Hepatocyte (in vitro differentiated cells): ENCODE data around the gene FEZ2. TPM values are rescaled to one million over a fixed set of nuclear protein-coding genes. Genes with fewer than 3 reads are reported as not detected.
A peak's percentile ranks its signal among the peaks of the same experiment; 100 is the strongest.

ENCODE experiments used
- DNase-seq: peaks from one replicate; pipeline ENCODE4 v3.0.0-alpha.2; 2016; ENCODE audit warnings: low spot score
- H2AFZ ChIP-seq: fragments of 200-600 bp; sonication (generic); 2 replicates; pipeline ENCODE4 v1.6.0; 2016; ENCODE audit warnings: antibody characterized with exemption, mild to moderate bottlenecking
- H3K27ac ChIP-seq: fragments of 200-600 bp; sonication (generic); 2 replicates; pipeline ENCODE4 v1.5.1; 2016; ENCODE audit warnings: mild to moderate bottlenecking
- H3K27me3 ChIP-seq: fragments of 200-600 bp; sonication (generic); 2 replicates; pipeline ENCODE4 v1.6.1; 2016
- H3K36me3 ChIP-seq: fragments of 200-600 bp; sonication (generic); replicated peaks from 2 replicates; pipeline ENCODE4 v1.5.1; 2016; ENCODE audit warnings: low read depth; ENCODE audit not compliant: insufficient read depth
- H3K4me1 ChIP-seq: fragments of 200-600 bp; sonication (generic); 2 replicates; pipeline ENCODE4 v1.5.1; 2016; ENCODE audit warnings: mild to moderate bottlenecking, moderate library complexity; ENCODE audit not compliant: insufficient read depth
- H3K4me2 ChIP-seq: fragments of 200-600 bp; sonication (generic); 2 replicates; pipeline ENCODE4 v1.6.0; 2016
- H3K4me3 ChIP-seq: fragments of 200-600 bp; sonication (generic); 2 replicates; pipeline ENCODE4 v1.5.1; 2016; ENCODE audit warnings: mild to moderate bottlenecking
- H3K79me2 ChIP-seq: fragments of 200-600 bp; sonication (generic); 2 replicates; pipeline ENCODE4 v1.6.0; 2017; ENCODE audit warnings: mild to moderate bottlenecking
- H3K9me2 ChIP-seq: fragments of 200-600 bp; sonication (generic); replicated peaks from 2 replicates; pipeline ENCODE4 v1.6.0; 2017; ENCODE audit warnings: mild to moderate bottlenecking; ENCODE audit not compliant: insufficient read depth
- H3K9me3 ChIP-seq: fragments of 200-600 bp; sonication (generic); 2 replicates; pipeline ENCODE4 v1.5.1; 2016; ENCODE audit warnings: low read depth, mild to moderate bottlenecking
- H4K20me1 ChIP-seq: fragments of 200-600 bp; sonication (generic); 2 replicates; pipeline ENCODE4 v1.6.0; 2016; ENCODE audit warnings: mild to moderate bottlenecking; ENCODE audit not compliant: insufficient read depth, poor library complexity, severe bottlenecking
- CTCF ChIP-seq: fragments of 200-600 bp; sonication (generic); IDR thresholded peaks from 2 replicates; pipeline ENCODE4 v1.5.1; 2016; ENCODE audit warnings: antibody characterized with exemption, mild to moderate bottlenecking; ENCODE audit not compliant: poor library complexity
- EZH2 ChIP-seq: fragments of 200-600 bp; sonication (generic); IDR thresholded peaks from 2 replicates; pipeline ENCODE4 v1.6.1; 2016; ENCODE audit warnings: antibody characterized with exemption, mild to moderate bottlenecking, borderline replicate concordance
- EZH2phosphoT487 ChIP-seq: fragments of 200-600 bp; sonication (generic); IDR thresholded peaks from one replicate; pipeline ENCODE4 v1.6.1; 2018; ENCODE audit warnings: antibody characterized with exemption, mild to moderate bottlenecking, low read depth, moderate library complexity; ENCODE audit not compliant: unreplicated experiment, severe bottlenecking
- WGBS: methylation state at CpG from one replicate; pipeline ENCODE4 v1.1.6; 2016; ENCODE audit warnings: low lambda C conversion rate; ENCODE audit errors: missing lambda C conversion rate; 5-methylcytosine and 5-hydroxymethylcytosine counted together
- polyA plus RNA-seq: library from polyadenylated mRNA; unstranded; fragments of >200 nt; fragmentation: Nextera tagmentation; extraction: Ambion mirVana; gene quantifications from 2 replicates; pipeline ENCODE4 v1.2.1, GENCODE V29; 2016
- total RNA-seq: library from RNA; depleted of rRNA; stranded (reverse); fragments of >200 nt; gene quantifications from 2 replicates; pipeline ENCODE4 v1.2.3, GENCODE V29; 2014

The FEZ2 gene
- total and polyA plus RNA-seq, 2 experiments from 2014 or later: 14.5 to 45.2 TPM

DNA sequence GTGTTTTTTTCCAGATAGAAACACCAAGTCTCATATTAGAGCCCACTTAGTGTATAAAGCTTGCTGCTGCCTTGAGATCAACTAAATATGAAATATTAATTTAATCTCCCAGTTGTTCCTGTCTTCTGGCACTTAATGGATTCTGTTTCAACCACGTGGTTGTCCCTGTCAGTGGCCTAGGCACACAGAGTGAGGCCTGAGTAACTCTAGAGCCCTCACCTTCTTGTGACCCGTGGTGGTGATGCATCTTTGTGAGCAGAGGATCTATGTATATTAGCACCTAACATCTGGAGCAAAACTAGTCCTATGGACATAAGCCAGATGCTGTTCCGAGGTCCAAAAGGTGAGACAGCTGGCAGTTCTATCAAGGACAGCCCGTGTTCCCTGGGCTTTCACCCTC, 74.8 kb downstream of the FEZ2 start:
- no peak overlapping the region for H3K27ac ChIP-seq
- H3K4me1 ChIP-seq: no peaks in the 10 kb centered on the region
- H3K27me3 ChIP-seq: no peaks in the 10 kb centered on the region
- 89% methylated on average over 4 of the region's 4 CpGs for WGBS
- no peaks in the 10 kb centered on the region for H3K9me2 ChIP-seq
- no peaks in the 10 kb centered on the region for H3K9me3 ChIP-seq
- no peaks in the 10 kb centered on the region for H3K36me3 ChIP-seq
- H3K4me3 ChIP-seq: no peak overlapping the region
- no peaks in the 10 kb centered on the region for H3K79me2 ChIP-seq
- no peak overlapping the region for H2AFZ ChIP-seq
- H3K4me2 ChIP-seq: no peak overlapping the region
- no peak for DNase-seq
- no peak for TF ChIP-seq EZH2
- no peak for TF ChIP-seq CTCF
- TF ChIP-seq EZH2phosphoT487: no peak
- H4K20me1 ChIP-seq: no peaks in the 10 kb centered on the region

DNA sequence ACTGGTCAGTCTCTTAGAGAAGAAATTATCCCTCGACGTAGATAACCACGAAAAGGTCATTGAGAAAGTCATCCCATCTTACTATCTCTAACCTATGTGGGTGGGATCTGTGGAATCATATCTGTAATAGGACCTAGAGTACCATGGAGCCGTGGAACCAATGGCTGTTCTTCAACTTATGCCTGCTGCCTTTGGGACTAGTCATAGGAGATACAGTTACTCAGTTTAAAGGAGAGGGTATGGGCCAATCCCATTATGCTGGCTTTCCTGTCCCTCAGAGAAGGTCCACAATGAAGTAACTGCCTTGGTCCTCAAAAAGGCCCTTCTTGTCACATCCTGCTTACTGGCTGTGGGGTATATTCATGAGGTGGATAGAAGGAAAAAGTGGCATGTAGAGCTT, 77.5 kb downstream of the FEZ2 start:
- Histone ChIP-seq H3K79me2 (no peaks in the 10 kb centered on the region), H3K4me1 (no peaks in the 10 kb centered on the region), H4K20me1 (no peaks in the 10 kb centered on the region), H3K27me3 (no peaks in the 10 kb centered on the region), H3K9me2 (no peaks in the 10 kb centered on the region), H2AFZ (no peak overlapping the region), H3K4me2 (no peak overlapping the region), H3K9me3 (no peaks in the 10 kb centered on the region), H3K36me3 (no peaks in the 10 kb centered on the region), H3K4me3 (no peak overlapping the region), H3K27ac (no peak overlapping the region)
- no peak for DNase-seq
- TF ChIP-seq EZH2phosphoT487 (no peak), CTCF (no peak), EZH2 (no peak)
- 96% methylated on average over 4 of the region's 4 CpGs for WGBS

DNA sequence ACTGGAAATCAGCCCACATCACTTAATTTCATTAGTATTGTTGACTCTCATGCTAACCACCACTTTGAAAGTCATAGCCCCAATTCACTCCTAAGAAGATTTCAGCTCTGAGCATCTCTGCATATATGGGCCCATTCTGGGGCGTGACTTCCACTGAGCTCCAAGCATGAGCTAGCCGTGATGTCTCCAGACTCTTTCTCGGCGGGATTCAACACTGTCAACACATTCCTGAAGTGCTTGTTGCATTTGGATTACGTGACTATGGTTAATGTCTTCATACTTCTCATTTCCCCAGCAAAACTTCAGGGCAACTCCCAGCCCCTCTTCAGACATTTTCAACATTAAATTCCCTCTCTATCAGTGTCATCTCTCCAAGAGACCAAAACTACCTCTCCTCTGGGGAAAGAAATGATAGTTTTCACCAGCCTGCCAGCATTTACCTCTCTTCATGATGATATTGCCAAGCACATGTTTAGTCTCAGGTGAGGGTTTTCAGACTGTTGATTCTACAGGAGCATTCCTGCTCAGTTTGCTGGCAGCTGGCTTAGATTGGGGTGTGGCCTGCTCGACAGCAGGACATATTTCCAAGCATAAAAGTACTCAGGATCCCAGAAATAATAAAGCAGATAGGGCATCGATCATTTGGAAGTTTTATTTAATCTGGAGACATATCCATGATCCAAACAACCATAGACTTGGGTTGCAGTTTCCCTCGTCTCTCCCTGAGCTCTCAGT, 81.7 kb downstream of the FEZ2 start:
- peaks cover 5% of the 10 kb centered on the region for H3K4me1 ChIP-seq
- H3K36me3 ChIP-seq: no peaks in the 10 kb centered on the region
- H3K27ac ChIP-seq: peak overlapping the region; percentile 60
- H2AFZ ChIP-seq: no peak overlapping the region
- H4K20me1 ChIP-seq: no peaks in the 10 kb centered on the region
- TF ChIP-seq EZH2 (no peak), EZH2phosphoT487 (no peak), CTCF (no peak)
- peak; percentile 37 for DNase-seq
- no peaks in the 10 kb centered on the region for H3K9me3 ChIP-seq
- no peak overlapping the region for H3K4me3 ChIP-seq
- H3K79me2 ChIP-seq: no peaks in the 10 kb centered on the region
- H3K4me2 ChIP-seq: no peak overlapping the region
- H3K9me2 ChIP-seq: no peaks in the 10 kb centered on the region
- 77% methylated on average over 8 of the region's 8 CpGs for WGBS
- no peaks in the 10 kb centered on the region for H3K27me3 ChIP-seq
